ENCODE results near the gene PITPNC1.

GRCh38 chr17:67588326-67588725 is 211.2 kb downstream of the PITPNC1 start:
- no peak for TF ChIP-seq CTCF (IDR thresholded peaks at IDR 0.05; ENCODE audit: low read length)
- TF ChIP-seq EZH2phosphoT487 (IDR thresholded peaks at IDR 0.05; ENCODE audit: low read length) = no peak
